OCI-LY1 (cell line): ENCODE measurements around the gene OLFML1.

Experiments used
- CTCF ChIP-seq: fragments of 200-600 bp; sonication (generic), shearing (Covaris generic); IDR thresholded peaks from 2 replicates; pipeline ENCODE4 v1.5.1; 2017; ENCODE audit warnings: mild to moderate bottlenecking, antibody characterized with exemption, low read length, moderate library complexity, mixed read lengths
- EZH2 ChIP-seq: fragments of 200-600 bp; sonication (generic), shearing (Covaris generic); IDR thresholded peaks from 2 replicates; pipeline ENCODE4 v1.8.0; 2017; ENCODE audit warnings: borderline replicate concordance, mixed run types, mild to moderate bottlenecking, antibody characterized with exemption, low read length, moderate library complexity, mixed read lengths

- TF ChIP-seq CTCF (no peak), EZH2 (no peak)
These were observed 58.0 kb downstream of the OLFML1 start for GRCh38 chr11:7543302-7543701.
